GM21576 (cell line): Measurements from ENCODE around the gene TMEM80.
"Not testable (repeated sequence)": the region's sequence is repeated elsewhere in the genome, so short reads cannot be mapped to it uniquely, and the experiment has no call there.

Source experiments
- ATAC-seq: cut with Tn5 transposase; IDR thresholded peaks from one replicate; pipeline ENCODE4 v1.9.1; 2021; ENCODE audit warnings: mild to moderate bottlenecking, moderate library complexity; ENCODE audit not compliant: unreplicated experiment

Gene TMEM80

GRCh38 chr11:679271-680207 is 16.1 kb upstream of the TMEM80 start:
- no peak for ATAC-seq

- ATAC-seq, result no peak
Observed at GRCh38 chr11:680476-680875, 15.1 kb upstream of the TMEM80 start.

- ATAC-seq, result no peak
Observed at GRCh38 chr11:680970-681369, 14.6 kb upstream of the TMEM80 start.

- ATAC-seq, result no peak
Observed at GRCh38 chr11:686451-687243, 9.0 kb upstream of the TMEM80 start.

- no peak for ATAC-seq
Observed at GRCh38 chr11:687751-688150, 7.9 kb upstream of the TMEM80 start.

- no peak for ATAC-seq
Observed at GRCh38 chr11:688681-689080, 6.9 kb upstream of the TMEM80 start.

GRCh38 chr11:689625-690024 is 6.0 kb upstream of the TMEM80 start:
- no peak for ATAC-seq

- not testable (repeated sequence) for ATAC-seq
Observed at GRCh38 chr11:690244-690643, 5.4 kb upstream of the TMEM80 start.

- no peak for ATAC-seq
Observed at GRCh38 chr11:690738-691633, 4.6 kb upstream of the TMEM80 start.

GRCh38 chr11:691710-692590 is 3.7 kb upstream of the TMEM80 start:
- ATAC-seq, result no peak

GRCh38 chr11:692824-693414 is 2.7 kb upstream of the TMEM80 start:
- no peak for ATAC-seq

- ATAC-seq, result no peak
Observed at GRCh38 chr11:693415-693831, 2.2 kb upstream of the TMEM80 start.

- no peak for ATAC-seq
Observed at GRCh38 chr11:693887-694562, 1.6 kb upstream of the TMEM80 start.

- peak; percentile 74 for ATAC-seq
Observed at GRCh38 chr11:694563-695287, 891 bp upstream of the TMEM80 start, which contains the start of gene DEAF1. DEAF1 (minus strand) TSS chr11:695222; CDS start chr11:695047, 175 bp downstream.

- ATAC-seq, result no peak
Observed at GRCh38 chr11:695288-695537, 403 bp upstream of the TMEM80 start.

- no peak for ATAC-seq
Observed at GRCh38 chr11:696955-697491, 1.4 kb downstream of the TMEM80 start.

- no peak for ATAC-seq
Observed at GRCh38 chr11:697811-698311, 2.2 kb downstream of the TMEM80 start.

GRCh38 chr11:698493-699115 is 3.0 kb downstream of the TMEM80 start:
- no peak for ATAC-seq
